GM12892 (cell line): ENCODE measurements around the gene KANSL1L.
A peak's percentile ranks its signal among the peaks of the same experiment; 100 is the strongest.

Experiments used
- DNase-seq: peaks from one replicate; pipeline ENCODE4 v3.0.0; 2011; ENCODE audit not compliant: insufficient read length
- FAIRE-seq: peaks from 2 replicates; lab custom pipeline; 2011; peaks lifted over from hg19 to GRCh38; lab: Jason Lieb, UNC
- POLR2A ChIP-seq: IDR thresholded peaks from 2 replicates; pipeline ENCODE4 v1.6.1; 2011; ENCODE audit warnings: low read depth, low read length, control low read depth
- POLR2AphosphoS5 ChIP-seq: IDR thresholded peaks from 2 replicates; pipeline ENCODE4 v1.6.1; 2011; ENCODE audit warnings: low read depth, low read length, control low read depth
- TAF1 ChIP-seq: IDR thresholded peaks from 2 replicates; pipeline ENCODE4 v1.6.1; 2011; ENCODE audit warnings: low read depth, mild to moderate bottlenecking, control low read depth, low read length, borderline replicate concordance

Gene KANSL1L

DNA sequence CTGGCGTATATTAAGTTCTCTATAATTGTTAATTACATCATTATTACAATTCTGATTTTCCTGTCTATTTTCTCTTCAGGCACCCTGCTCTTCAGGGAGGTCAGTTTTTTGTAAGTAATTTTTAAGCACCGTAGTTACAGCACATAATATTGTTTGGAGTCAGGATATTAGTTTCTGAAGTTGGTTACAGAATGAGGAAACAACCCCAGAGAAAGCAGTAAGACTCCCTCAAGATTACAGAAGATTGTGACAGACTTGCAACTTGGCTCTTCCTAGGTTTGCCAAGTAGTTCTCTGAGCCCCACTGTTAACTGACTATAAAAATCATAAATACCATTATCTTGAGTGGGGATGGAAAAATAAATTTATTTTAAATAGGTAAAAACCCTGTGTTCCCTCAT, 167.8 kb downstream of the KANSL1L start:
- FAIRE-seq: no peak

DNA sequence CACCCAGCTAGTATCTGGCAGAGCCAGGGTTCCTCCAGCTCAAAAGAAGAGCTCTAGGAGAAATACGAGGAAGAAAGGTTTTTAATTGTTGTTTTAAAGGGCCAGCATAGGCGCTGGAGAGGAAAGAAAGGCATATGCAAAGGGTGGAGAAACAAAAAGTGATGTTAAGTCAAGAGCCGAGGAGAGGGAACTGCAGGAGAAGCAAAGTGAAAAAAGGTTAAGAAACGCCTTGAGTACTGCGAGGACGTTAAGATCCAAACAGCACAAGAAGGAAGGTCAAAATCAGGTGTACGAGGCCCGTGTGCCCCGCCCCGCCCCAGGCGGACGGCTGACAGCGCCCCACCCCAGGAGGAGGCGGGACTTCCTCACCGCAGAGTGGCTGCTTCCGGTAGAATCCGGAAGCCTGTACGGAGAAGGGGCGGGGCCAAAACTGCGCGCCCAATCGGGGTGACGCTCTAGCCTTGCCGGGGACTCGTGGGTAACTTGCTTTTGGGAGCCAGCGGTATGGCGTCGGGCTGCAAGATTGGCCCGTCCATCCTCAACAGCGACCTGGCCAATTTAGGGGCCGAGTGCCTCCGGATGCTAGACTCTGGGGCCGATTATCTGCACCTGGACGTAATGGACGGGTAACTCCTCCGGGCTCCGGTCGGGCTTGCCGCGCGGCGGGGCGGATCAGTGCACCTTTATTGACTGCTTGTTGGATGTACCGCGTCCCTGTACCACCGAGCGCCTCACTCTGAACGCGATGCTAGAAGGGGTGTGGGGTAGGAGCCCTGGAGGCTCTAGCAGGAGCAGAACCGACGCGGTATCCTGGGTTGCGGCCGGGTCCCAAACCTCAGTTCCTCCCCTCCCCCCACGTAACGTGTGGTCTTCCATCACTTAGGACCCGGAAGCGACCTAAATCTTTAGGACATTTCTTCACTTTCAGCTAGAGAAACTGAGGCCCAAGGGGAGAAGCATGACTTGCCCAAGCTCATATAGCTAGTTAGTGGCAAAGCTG, 168.8 kb downstream of the KANSL1L start, which contains the start of gene RPE:
Gene RPE, plus strand, starts transcription at position 481 of the 1,000 bp plus-strand sequence. Its CDS starts 24 bp downstream, at position 505.
- FAIRE-seq (peak; percentile 99), DNase-seq (peak; percentile 73)
- TF ChIP-seq POLR2A: peak; percentile 81
- peak; percentile 79 for TF ChIP-seq TAF1
- TF ChIP-seq POLR2AphosphoS5: peak; percentile 84

More for the DNA sequence above, 167.8 kb downstream of the KANSL1L start:
- DNase-seq: no peak
- TF ChIP-seq POLR2AphosphoS5 (no peak), POLR2A (no peak), TAF1 (no peak)

DNA sequence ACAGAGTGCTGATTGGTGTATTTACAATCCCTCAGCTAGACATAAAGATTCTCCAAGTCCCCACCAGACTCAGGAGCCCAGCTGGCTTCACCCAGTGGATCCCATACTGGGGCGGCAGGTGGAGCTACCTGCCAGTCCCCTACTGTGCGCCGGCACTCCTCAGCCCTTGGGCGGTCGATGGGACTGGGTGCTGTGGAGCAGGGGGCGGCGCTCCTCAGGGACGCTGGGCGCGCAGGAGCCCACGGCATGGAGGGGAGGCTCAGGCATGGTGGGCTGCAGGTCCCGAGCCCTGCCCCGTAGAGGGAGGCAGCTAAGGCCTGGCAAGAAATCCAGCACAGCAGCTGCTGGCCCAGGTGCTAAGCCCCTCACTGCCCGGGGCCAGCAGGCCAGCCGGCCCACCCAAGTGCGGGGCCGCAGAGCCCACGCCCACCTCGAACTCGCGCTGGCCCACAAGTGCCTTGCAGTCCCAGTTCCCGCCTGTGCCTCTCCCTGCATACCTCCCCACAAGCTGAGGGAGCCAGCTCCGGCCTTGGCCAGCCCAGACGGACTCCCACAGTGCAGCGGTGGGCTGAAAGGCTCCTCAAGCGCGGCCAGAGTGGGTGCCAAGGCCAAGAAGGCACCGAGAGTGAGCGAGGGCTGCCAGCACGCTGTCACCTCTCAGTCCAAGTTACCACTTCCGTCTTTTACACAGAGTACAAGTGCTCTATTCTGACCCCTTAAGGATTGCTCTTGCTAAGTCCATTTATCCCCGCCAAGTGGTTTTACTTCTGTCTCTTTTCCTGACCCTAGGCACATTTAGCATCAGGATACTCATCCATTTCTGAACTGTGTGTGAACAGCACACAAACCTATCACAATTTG, 170.5 kb downstream of the KANSL1L start:
- TF ChIP-seq POLR2AphosphoS5 (no peak), POLR2A (no peak), TAF1 (no peak)
- DNase-seq (no peak), FAIRE-seq (no peak)

DNA sequence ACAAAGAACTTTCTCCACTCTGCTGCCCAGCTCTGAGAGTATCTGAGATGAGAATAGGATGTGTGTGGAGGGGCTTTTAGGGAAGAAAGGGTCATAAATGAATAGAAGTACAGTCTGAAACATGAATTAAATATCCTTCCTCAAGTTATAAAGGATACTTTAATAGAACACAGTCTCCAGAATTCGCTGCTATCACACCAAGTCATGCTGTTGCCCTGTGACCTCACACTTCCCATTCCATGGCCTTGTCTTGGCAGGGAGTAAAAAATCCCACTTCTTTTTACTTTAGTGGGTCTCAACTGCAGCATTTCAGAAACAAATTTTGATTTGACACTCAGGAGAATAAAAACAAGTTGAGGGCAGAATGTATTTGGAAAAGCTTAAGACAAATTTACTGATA, 172.6 kb downstream of the KANSL1L start:
- TF ChIP-seq POLR2A (no peak), TAF1 (no peak), POLR2AphosphoS5 (no peak)
- DNase-seq: no peak
- no peak for FAIRE-seq

DNA sequence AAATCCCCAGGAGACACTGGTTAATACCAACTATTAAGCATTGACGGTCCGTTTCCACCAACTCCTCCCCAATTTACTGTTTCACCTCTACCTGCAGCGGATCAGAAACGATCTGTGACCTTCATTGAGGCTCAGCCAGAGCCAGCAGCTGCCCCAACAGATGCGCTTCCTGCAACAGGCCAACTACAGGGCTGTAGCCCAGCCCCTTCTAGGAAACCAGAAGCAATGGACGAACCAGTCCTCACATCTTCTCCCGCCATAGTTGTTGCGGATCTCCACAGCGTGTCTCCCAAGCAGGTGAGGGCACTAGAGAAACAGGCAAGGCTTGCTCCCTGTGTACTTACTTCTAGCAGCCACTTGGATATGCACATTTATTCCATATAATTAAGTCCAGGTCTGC, 177.2 kb downstream of the KANSL1L start:
- FAIRE-seq (no peak), DNase-seq (no peak)
- TF ChIP-seq POLR2A (no peak), TAF1 (no peak), POLR2AphosphoS5 (no peak)

DNA sequence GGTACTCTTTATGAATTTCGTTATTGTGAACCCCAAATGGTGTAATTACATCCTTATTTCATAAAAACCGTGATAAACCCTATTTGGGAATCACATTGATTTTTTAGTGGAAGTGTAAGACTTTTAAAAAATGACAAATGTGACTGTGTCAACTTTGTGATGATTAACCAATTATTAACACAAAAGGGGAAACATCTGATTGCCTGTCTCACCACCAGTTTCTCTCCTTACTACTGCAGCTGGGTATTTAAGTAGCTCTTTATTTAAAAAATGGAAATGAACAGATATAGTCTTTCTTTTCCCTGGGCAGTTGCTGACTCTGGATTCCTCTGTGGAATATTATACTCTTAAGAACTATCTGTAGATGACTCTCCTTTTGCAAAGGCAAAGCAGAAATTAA, 180.4 kb downstream of the KANSL1L start:
- no peak for TF ChIP-seq POLR2A
- FAIRE-seq: no peak
- no peak for DNase-seq

DNA sequence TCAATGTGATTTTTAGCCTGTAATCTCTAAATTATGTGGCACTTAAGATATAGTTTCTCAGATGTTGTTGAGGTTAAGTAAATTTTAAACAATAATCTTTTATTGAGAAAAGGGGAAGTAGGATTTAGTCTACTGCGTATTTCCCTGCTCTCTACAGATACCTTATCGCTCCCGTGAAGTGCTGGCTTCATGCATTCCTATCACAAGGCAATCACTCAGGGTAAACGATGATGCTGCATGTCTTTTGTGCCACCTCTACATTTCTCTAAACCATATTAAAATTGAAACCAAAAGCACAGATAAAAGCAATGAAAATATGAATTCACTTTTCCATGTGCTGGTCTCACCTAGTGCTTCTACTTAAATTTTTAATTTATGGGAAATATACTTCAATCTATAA, 183.2 kb downstream of the KANSL1L start:
- DNase-seq (no peak), FAIRE-seq (peak; percentile 21)
- TF ChIP-seq TAF1 (no peak), POLR2A (no peak), POLR2AphosphoS5 (no peak)

DNA sequence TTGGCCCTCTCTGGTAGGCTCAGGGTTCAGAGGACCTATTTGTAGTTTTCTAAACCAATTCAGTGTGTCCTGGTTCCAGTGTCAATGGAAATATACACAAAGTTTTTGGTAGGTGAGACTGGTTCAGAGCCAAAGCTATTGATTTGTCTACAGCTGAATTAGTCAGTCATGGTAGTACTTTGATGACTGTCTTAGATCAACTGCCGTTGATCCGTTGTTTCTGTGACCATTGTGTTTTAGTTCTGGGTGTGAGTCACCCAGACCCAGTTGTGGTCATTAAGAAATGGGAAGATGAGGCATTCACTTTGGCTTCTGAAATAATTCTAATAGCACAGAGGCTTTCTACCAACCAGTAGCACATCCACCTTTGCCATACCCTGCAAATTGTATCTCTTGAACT, 184.8 kb downstream of the KANSL1L start:
- TF ChIP-seq POLR2A (no peak), POLR2AphosphoS5 (no peak), TAF1 (no peak)
- no peak for FAIRE-seq
- no peak for DNase-seq

DNA sequence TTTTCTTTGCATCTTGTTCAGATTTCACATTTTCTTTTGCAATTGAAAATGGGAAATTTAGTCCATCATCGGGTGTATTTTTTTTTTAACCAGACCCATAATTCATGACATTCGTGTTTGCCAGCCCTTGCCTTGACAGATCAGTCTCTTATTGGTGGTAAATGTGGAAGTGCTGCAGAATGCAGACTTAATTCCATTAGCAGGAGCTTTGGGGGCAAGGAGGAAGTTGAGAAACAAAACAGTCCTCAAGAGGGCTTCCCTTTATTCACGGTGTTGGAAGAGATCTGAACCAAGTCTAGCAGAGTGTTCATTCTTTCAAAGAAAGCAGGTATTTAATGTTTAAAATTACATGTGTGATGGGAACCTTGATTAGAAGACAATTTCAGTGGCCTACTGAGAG, 185.3 kb downstream of the KANSL1L start:
- no peak for FAIRE-seq
- TF ChIP-seq TAF1 (no peak), POLR2A (no peak), POLR2AphosphoS5 (no peak)
- DNase-seq: no peak

DNA sequence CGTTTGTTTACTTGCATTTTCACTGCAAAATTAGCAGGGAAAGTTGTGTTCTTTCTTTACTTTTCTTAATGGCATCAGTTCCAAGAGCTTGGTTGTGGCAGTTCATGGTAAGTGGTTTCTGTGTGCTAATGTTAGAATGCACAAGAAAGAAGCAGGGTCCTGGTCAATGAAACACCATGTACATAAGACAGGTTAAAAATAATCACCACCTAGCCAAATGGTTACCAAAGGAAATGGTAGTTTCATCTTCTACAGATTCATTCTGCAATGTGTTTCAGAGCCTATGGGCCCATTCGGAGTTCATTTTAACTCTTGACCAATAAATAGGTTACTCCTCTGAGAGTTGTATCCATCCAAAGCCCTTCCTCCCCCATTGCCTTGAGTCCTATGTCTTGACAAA, 186.9 kb downstream of the KANSL1L start:
- TF ChIP-seq POLR2A (no peak), TAF1 (no peak), POLR2AphosphoS5 (no peak)
- FAIRE-seq: no peak
- no peak for DNase-seq

DNA sequence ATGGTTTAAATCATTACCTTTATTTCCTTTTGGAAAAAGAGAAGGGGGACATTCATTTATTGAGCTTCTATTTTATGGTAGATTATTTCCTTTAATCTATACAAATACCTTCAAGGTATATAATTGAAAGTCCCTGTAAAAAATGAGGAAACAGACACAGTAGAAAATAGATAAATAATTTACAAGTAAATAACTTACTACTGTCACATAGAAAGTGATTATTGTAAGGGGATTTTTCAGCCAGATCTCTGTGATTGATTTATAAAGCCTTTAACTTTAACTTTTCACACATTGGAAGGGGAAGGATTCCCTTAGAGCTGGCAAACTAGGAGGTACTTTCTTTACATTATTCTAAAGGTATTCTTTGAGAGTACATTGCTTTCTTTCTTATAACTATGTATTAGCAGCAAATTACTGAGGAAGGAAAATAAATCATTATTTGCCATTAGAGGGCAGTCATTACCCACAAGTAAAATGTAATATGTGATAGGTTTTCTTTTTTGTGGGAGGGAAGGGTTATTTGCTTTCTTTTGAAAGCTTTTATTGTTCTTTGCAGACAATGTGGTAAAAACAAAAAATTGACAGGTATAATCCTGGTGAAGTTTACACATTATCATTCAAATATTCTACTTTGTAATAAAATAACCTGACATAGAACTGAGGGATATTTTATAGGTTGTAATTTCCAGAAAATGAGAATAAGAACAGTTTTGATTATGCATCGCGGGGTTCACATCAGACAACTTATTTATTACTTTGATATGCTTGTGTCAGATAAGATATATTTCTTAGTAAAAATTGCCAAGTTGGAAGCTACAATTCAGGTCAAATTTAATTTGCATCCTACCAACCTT, 193.6 kb downstream of the KANSL1L start:
- DNase-seq (no peak), FAIRE-seq (no peak)
- TF ChIP-seq POLR2AphosphoS5 (no peak), POLR2A (no peak), TAF1 (no peak)
